ENCODE results near the gene C1QTNF4. TPM values are rescaled to one million over a fixed set of nuclear protein-coding genes. Genes with fewer than 3 reads are reported as not detected.

Gene C1QTNF4
- total and polyA plus RNA-seq, 2 of the 4 experiments (the other 2 are of a cell fraction), result 0.12 TPM; not detected in 1

GRCh38 chr11:47583844-47584243, 10.4 kb downstream of the C1QTNF4 start:
- BruUV-seq (replicated peaks), result no TSS peak

More at GRCh38 chr11:47583844-47584243, 10.4 kb downstream of the C1QTNF4 start:
- H2AK5ac ChIP-seq (ENCODE audit: low read depth, low read length), result no peak overlapping the region
- in situ Hi-C loops (cut with MboI; ENCODE audit: low sequenced_read_pairs), result no loop called here
- ChIA-PET POLR2A (ENCODE audit: unreplicated experiment) (no interaction called here), CTCF (no interaction called here)
- H3K36me3 ChIP-seq (ENCODE audit: control insufficient read depth, insufficient read depth, low read length), result peaks cover 34% of the 10 kb centered on the region
- 0 out of 2 replicates have a peak, but pooled peaks cover 5% of the 10 kb centered on the region for H3K9me1 ChIP-seq (ENCODE audit: insufficient read depth, low read length)
- no peak overlapping the region for H3K14ac ChIP-seq (replicated peaks; ENCODE audit: low read depth, low read length)
- no peak overlapping the region for H3K23ac ChIP-seq (ENCODE audit: low read depth, low read length)
- no peak overlapping the region for H3K56ac ChIP-seq (ENCODE audit: extremely low read depth, insufficient read depth, low read length)
- H4K5ac ChIP-seq (ENCODE audit: low read depth, low read length), result no peak overlapping the region
- no peaks in the 10 kb centered on the region; the same call in 1 of the 2 replicates for H3K27me3 ChIP-seq (ENCODE audit: control insufficient read depth, insufficient read depth, low read length)
- no peaks in the 10 kb centered on the region for H4K20me1 ChIP-seq (ENCODE audit: insufficient read depth, low read length)
- H3K4me1 ChIP-seq (ENCODE audit: control insufficient read depth, insufficient read depth, low read length), result peaks cover 2% of the 10 kb centered on the region; the same call in 1 of the 2 replicates
- no peak overlapping the region for H3K18ac ChIP-seq (ENCODE audit: low read depth, low read length)
- no peaks in the 10 kb centered on the region for H3K9me3 ChIP-seq (ENCODE audit: control insufficient read depth, insufficient read depth, low read length)
- ATAC-seq (ENCODE audit: low read depth) (no peak), DNase-seq (no peak)
- TF ChIP-seq RAD21 (IDR thresholded peaks at IDR 0.05; ENCODE audit: low read length) (no peak), BHLHE40 (IDR thresholded peaks at IDR 0.05; ENCODE audit: low read depth, low read length) (no peak), ELK1 (IDR thresholded peaks at IDR 0.05; ENCODE audit: borderline replicate concordance, low read depth, low read length) (no peak), POLR2A (IDR thresholded peaks at IDR 0.05; ENCODE audit: low read depth, low read length) (no peak), FOS (IDR thresholded peaks at IDR 0.05; ENCODE audit: low read depth, low read length) (no peak), MXI1 (IDR thresholded peaks at IDR 0.05; ENCODE audit: borderline replicate concordance, low read depth, low read length) (no peak)
- no peak overlapping the region for H3K4me2 ChIP-seq (ENCODE audit: low read depth, low read length)
- H4K8ac ChIP-seq (ENCODE audit: low read depth in 2 of 2, low read length in 2 of 2), result no peak overlapping the region
- no peak overlapping the region; the same call in 1 of the 2 replicates for H2BK20ac ChIP-seq (ENCODE audit: low read depth, low read length)
- H3K9ac ChIP-seq (ENCODE audit: low read depth, low read length), result no peak overlapping the region
- H3K4me3 ChIP-seq (ENCODE audit: insufficient read depth, low read depth, low read length), result no peak overlapping the region
- H4K91ac ChIP-seq (ENCODE audit: insufficient read depth, low read depth, low read length), result no peak overlapping the region
- H2AK9ac ChIP-seq (replicated peaks; ENCODE audit: low read depth, low read length, poor library complexity), result no peak overlapping the region
- H3K27ac ChIP-seq (ENCODE audit: insufficient read depth, low read length), result no peak overlapping the region
- intact Hi-C loops (cut with micrococcal nuclease), result no loop called here
- H3K79me1 ChIP-seq (ENCODE audit: low read depth in 1 of 2, low read length in 2 of 2), result peaks cover 14 to 29% of the 10 kb centered on the region in 2 experiments; a peak in 3 of 4 replicates
- dilution Hi-C loops (cut with HindIII; ENCODE audit: low sequenced_read_pairs, unreplicated experiment), result no loop called here
- 93% methylated on average over 2 of the region's 5 CpGs; no CpG with 5 or more reads in 1 of the 2 experiments for WGBS, 2 experiments (ENCODE audit: extremely low coverage in 2 of 2, insufficient read length in 1 of 2)
- H2BK15ac ChIP-seq (ENCODE audit: low read depth, low read length), result no peak overlapping the region
- H2BK120ac ChIP-seq (ENCODE audit: low read depth, low read length), result no peak overlapping the region
- no peak overlapping the region for H2AFZ ChIP-seq (replicated peaks; ENCODE audit: low read length, poor library complexity)
- no peak overlapping the region for H2BK5ac ChIP-seq (ENCODE audit: low read depth, low read length, poor library complexity, severe bottlenecking)
- H3K4ac ChIP-seq (ENCODE audit: low read depth, low read length), result no peak overlapping the region
